ENCODE results near the gene PDE9A.

DNA sequence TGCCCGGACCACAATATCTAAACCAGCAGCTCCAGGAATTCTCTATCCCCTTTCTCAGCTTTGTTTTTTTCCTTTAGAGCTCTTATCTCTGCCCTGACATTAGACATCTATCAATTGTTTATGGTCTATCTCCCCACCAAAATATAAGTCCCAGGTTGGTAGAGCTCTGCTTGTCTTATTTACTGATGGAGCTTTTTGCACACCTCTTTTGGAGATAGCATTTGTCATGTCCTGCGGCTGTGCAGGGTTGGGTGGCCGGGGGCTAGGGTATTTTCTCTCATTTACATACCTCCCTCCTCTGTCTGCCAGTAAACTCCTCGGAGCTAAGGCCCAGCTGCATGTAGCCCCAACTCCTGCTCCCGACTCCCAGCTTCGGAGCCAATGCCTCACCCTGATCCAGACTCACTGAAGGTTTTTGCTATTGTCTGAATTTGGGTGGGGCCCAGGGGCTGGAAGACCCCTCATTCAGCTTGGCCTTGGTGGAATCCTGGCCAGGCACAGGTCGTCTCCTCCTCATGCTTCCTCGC, 11.1 kb upstream of the PDE9A start:
- no peak for TF ChIP-seq CTCF (IDR thresholded peaks at IDR 0.05)
- no peak for TF ChIP-seq POLR2A (IDR thresholded peaks at IDR 0.05)
- TF ChIP-seq EP300 (IDR thresholded peaks at IDR 0.05) = no peak
- TF ChIP-seq POLR2AphosphoS5 (IDR thresholded peaks at IDR 0.05) = no peak
